HG03108 (cell line): ENCODE measurements around the gene MOGAT3.

ENCODE experiments used
- ATAC-seq: cut with Tn5 transposase; IDR thresholded peaks from one replicate; pipeline ENCODE4 v1.9.1; 2021; ENCODE audit warnings: moderate library complexity; ENCODE audit not compliant: unreplicated experiment

The MOGAT3 gene

GRCh38 chr7:101200862-101201599 lies at the start of gene MOGAT3:
Gene MOGAT3 (minus strand): TSS chr7:101201036. CDS start chr7:101200854, 182 bp downstream.
- ATAC-seq, result no peak

- ATAC-seq, result no peak
Observed at GRCh38 chr7:101250324-101250723, 49.5 kb upstream of the MOGAT3 start.

- ATAC-seq, result no peak
Observed at GRCh38 chr7:101248276-101248675, 47.4 kb upstream of the MOGAT3 start.

- no peak for ATAC-seq
Observed at GRCh38 chr7:101245147-101245668, 44.4 kb upstream of the MOGAT3 start.

GRCh38 chr7:101244375-101245146 lies 43.7 kb upstream of the MOGAT3 start, which contains the start of gene FIS1:
Gene FIS1 (minus strand): TSS chr7:101245081. CDS start chr7:101245004, 77 bp downstream.
- ATAC-seq, result peak; percentile 93

- ATAC-seq, result no peak
Observed at GRCh38 chr7:101243646-101244374, 43.0 kb upstream of the MOGAT3 start.

- ATAC-seq, result no peak
Observed at GRCh38 chr7:101241443-101242349, 40.9 kb upstream of the MOGAT3 start.

GRCh38 chr7:101241015-101241363 lies 40.2 kb upstream of the MOGAT3 start:
- no peak for ATAC-seq

- ATAC-seq, result no peak
Observed at GRCh38 chr7:101240226-101241014, 39.6 kb upstream of the MOGAT3 start.

GRCh38 chr7:101239951-101240220 lies 39.0 kb upstream of the MOGAT3 start:
- ATAC-seq, result no peak

GRCh38 chr7:101239191-101239950 lies 38.5 kb upstream of the MOGAT3 start:
- ATAC-seq, result no peak

GRCh38 chr7:101238226-101239182 lies 37.7 kb upstream of the MOGAT3 start:
- no peak for ATAC-seq

GRCh38 chr7:101237206-101238067 lies 36.6 kb upstream of the MOGAT3 start, which contains the start of gene CLDN15:
Gene CLDN15 (minus strand): TSS chr7:101237802. CDS start chr7:101237581, 221 bp downstream.
- no peak for ATAC-seq

GRCh38 chr7:101236292-101236835 lies 35.5 kb upstream of the MOGAT3 start:
- no peak for ATAC-seq

GRCh38 chr7:101235522-101235921 lies 34.7 kb upstream of the MOGAT3 start:
- ATAC-seq, result no peak

GRCh38 chr7:101235050-101235449 lies 34.2 kb upstream of the MOGAT3 start:
- ATAC-seq, result no peak

- no peak for ATAC-seq
Observed at GRCh38 chr7:101234636-101235035, 33.8 kb upstream of the MOGAT3 start.
